ENCODE data around the gene TAS2R42. TPM values are rescaled to one million over a fixed set of nuclear protein-coding genes. Genes with fewer than 3 reads are reported as not detected.

Gene TAS2R42, protein sequence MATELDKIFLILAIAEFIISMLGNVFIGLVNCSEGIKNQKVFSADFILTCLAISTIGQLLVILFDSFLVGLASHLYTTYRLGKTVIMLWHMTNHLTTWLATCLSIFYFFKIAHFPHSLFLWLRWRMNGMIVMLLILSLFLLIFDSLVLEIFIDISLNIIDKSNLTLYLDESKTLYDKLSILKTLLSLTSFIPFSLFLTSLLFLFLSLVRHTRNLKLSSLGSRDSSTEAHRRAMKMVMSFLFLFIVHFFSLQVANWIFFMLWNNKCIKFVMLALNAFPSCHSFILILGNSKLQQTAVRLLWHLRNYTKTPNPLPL
- not detected in 2 replicates for total RNA-seq

DNA sequence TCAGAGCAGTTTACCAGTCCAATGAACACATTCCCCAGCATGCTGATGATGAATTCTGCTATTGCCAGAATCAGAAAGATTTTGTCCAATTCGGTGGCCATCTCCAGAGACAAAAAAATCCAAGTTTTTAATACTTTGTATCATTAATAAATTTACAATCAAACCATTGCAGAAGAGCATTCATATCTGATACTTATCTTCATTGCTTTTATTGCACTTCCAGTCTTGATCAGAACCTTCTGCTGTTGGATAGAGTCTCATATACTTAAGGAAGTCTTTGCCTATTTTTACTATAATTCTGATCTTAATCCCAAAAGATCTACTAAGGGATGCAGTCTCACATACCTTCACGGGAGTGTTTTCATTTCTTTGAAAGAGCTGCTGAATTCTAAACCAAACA lies at the start of gene TAS2R42:
TAS2R42 (minus strand) TSS at position 101 of the 400 bp plus-strand sequence; CDS start at position 101, 0 bp downstream.

DNA sequence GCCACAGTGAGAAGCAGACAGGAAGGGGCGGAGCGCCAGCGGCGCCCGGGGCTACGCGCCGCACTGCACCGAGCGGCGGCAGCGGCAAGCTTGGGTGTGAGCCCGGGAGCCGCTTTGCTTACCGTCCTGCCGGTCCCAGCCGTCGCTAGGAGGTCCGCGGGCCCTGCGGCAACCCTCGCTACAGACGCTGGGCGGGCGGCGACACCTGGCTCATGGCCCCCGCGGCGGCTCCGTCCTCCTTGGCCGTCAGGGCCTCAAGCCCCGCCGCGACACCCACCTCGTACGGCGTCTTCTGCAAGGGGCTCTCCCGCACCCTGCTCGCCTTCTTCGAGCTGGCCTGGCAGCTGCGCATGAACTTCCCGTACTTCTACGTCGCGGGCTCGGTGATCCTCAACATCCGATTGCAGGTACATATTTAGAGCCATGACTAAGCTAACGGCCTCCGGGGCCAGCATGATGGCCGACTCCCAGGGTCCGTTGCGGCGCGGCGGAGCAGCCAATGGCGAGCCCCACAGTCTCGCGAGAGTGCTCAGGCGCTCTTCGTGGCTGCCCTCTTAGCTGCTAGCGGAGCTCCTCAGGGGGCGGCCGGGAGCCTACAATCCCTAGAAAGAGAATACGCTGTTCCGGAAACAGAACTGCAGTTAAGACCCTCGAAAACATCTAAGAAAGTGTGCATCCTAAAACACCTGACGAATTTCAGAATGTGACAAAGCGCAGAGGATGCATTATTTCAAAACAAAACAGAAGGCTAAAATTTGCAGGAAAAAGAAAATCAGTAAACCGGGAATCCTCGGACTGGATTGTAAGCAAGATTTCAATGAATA lies 15.4 kb downstream of the TAS2R42 start, which contains the start of gene SMIM10L1:
SMIM10L1 (plus strand) TSS at position 50 of the 824 bp plus-strand sequence; CDS start at position 213, 163 bp downstream.

Other genes starting within 250 kb of the TAS2R42 start
- 1.7 and 2.4 TPM in 2 replicates for gene TAS2R14, start 247.7 kb downstream of the TAS2R42 start, total RNA-seq
- 2.1 and 2.4 TPM in 2 replicates for gene TAS2R50, start 200.0 kb downstream of the TAS2R42 start, total RNA-seq
- gene TAS2R20, start 188.6 kb downstream of the TAS2R42 start, total RNA-seq, result 2.2 and 2.4 TPM in 2 replicates
- 4.0 and 4.1 TPM in 2 replicates for gene TAS2R19, start 164.3 kb downstream of the TAS2R42 start, total RNA-seq
- gene TAS2R31, start 155.5 kb downstream of the TAS2R42 start, total RNA-seq, result 2.4 and 3.7 TPM in 2 replicates
- gene TAS2R46, start 124.6 kb downstream of the TAS2R42 start, total RNA-seq, result 1.3 and 1.8 TPM in 2 replicates
- gene TAS2R43, start 94.6 kb downstream of the TAS2R42 start, total RNA-seq, result 1.3 TPM in 1 of 2 replicates, not detected in the other
- 2.9 and 3.3 TPM in 2 replicates for gene TAS2R30, start 52.3 kb downstream of the TAS2R42 start, total RNA-seq
- 4.7 and 5.3 TPM in 2 replicates for gene SMIM10L1, start 15.7 kb downstream of the TAS2R42 start, total RNA-seq
- not detected in 2 replicates for gene PRB3, start 82.8 kb upstream of the TAS2R42 start, total RNA-seq
- gene PRB4, start 123.5 kb upstream of the TAS2R42 start, total RNA-seq, result not detected in 2 replicates
- not detected in 2 replicates for gene PRB2, start 208.6 kb upstream of the TAS2R42 start, total RNA-seq

Data from smooth muscle cell of bladder (primary cell).